Mesenchymal stem cell (in vitro differentiated cells and primary cell): ENCODE data around the gene NOX3. TPM values are rescaled to one million over a fixed set of nuclear protein-coding genes. Genes with fewer than 3 reads are reported as not detected.

Experiments used
- DNase-seq: peaks from one replicate; pipeline ENCODE4 v3.0.0-alpha.2; 2013
- H2AFZ ChIP-seq: one replicate; pipeline ENCODE4 v1.6.1; 2013; ENCODE audit warnings: low read depth, mild to moderate bottlenecking, control low read depth, inconsistent platforms, low read length, moderate library complexity
- H2AK5ac ChIP-seq: 2 replicates; pipeline ENCODE4 v1.6.1; 2013; ENCODE audit warnings: low read length, moderate library complexity, mild to moderate bottlenecking, inconsistent platforms; ENCODE audit not compliant: severe bottlenecking
- H2BK120ac ChIP-seq: one replicate; pipeline ENCODE4 v1.6.1; 2013; ENCODE audit warnings: low read depth, mild to moderate bottlenecking, inconsistent platforms, low read length, moderate library complexity
- H2BK12ac ChIP-seq, 2 experiments: one replicate each; pipeline ENCODE4 v1.6.1; 2013; ENCODE audit warnings: inconsistent platforms in 2 of 2, low read length in 2 of 2, mild to moderate bottlenecking in 2 of 2, moderate library complexity in 2 of 2, control low read depth in 1 of 2
- H2BK15ac ChIP-seq: one replicate; pipeline ENCODE4 v1.6.1; 2013; ENCODE audit warnings: mild to moderate bottlenecking, low read depth, inconsistent platforms; ENCODE audit not compliant: poor library complexity, severe bottlenecking
- H2BK5ac ChIP-seq: 2 replicates; pipeline ENCODE4 v1.6.1; 2013; ENCODE audit warnings: low read depth, mild to moderate bottlenecking, low read length, control low read depth, inconsistent platforms; ENCODE audit not compliant: poor library complexity, severe bottlenecking
- H3K14ac ChIP-seq, 2 experiments: one replicate each; pipeline ENCODE4 v1.6.1; 2013; ENCODE audit warnings: inconsistent platforms in 2 of 2, low read length in 2 of 2, control low read depth in 1 of 2, mild to moderate bottlenecking in 1 of 2, moderate library complexity in 1 of 2
- H3K18ac ChIP-seq, 2 experiments: one replicate each; pipeline ENCODE4 v1.6.1; 2013; ENCODE audit warnings: inconsistent platforms in 2 of 2, low read length in 2 of 2, control low read depth in 1 of 2, low read depth in 1 of 2, mild to moderate bottlenecking in 1 of 2
- H3K23ac ChIP-seq, 2 experiments: one replicate each; pipeline ENCODE4 v1.6.1; 2013; ENCODE audit warnings: inconsistent platforms in 2 of 2, low read length in 2 of 2, mild to moderate bottlenecking in 2 of 2, moderate library complexity in 2 of 2, control low read depth in 1 of 2
- H3K27ac ChIP-seq: 2 replicates; pipeline ENCODE4 v1.5.1; 2013; ENCODE audit warnings: mild to moderate bottlenecking, moderate library complexity, low read length, control low read depth, inconsistent platforms; ENCODE audit not compliant: poor library complexity, severe bottlenecking
- H3K27me3 ChIP-seq, 2 experiments: 2 replicates each; pipeline versions ENCODE4 v1.6.1 to v1.7.0; 2013; ENCODE audit warnings: low read length in 2 of 2, mild to moderate bottlenecking in 2 of 2, moderate library complexity in 2 of 2, control low read depth in 1 of 2, inconsistent platforms in 1 of 2; ENCODE audit not compliant: control insufficient read depth in 1 of 2, insufficient read depth in 1 of 2
- H3K36me3 ChIP-seq, 2 experiments: 2 replicates each; pipeline versions ENCODE4 v1.6.1 to v1.7.0; 2013; ENCODE audit warnings: low read length in 2 of 2, control low read depth in 1 of 2, inconsistent platforms in 1 of 2, low read depth in 1 of 2, mild to moderate bottlenecking in 1 of 2; ENCODE audit not compliant: insufficient read depth in 2 of 2, control insufficient read depth in 1 of 2
- H3K4ac ChIP-seq, 2 experiments: one replicate each; pipeline ENCODE4 v1.6.1; 2013; ENCODE audit warnings: inconsistent platforms in 2 of 2, low read length in 2 of 2, mild to moderate bottlenecking in 2 of 2, moderate library complexity in 2 of 2, control low read depth in 1 of 2, low read depth in 1 of 2
- H3K4me1 ChIP-seq: 2 replicates; pipeline ENCODE4 v1.6.1; 2013; ENCODE audit warnings: low read depth, low read length, control low read depth; ENCODE audit not compliant: control insufficient read depth, insufficient read depth
- H3K4me2 ChIP-seq: 2 replicates; pipeline ENCODE4 v1.6.1; 2013; ENCODE audit warnings: low read length, mild to moderate bottlenecking, inconsistent platforms; ENCODE audit not compliant: poor library complexity, severe bottlenecking
- H3K4me3 ChIP-seq, 2 experiments: 2 replicates each; pipeline versions ENCODE4 v1.5.1 to v1.7.0; 2013; ENCODE audit warnings: low read length in 2 of 2, mild to moderate bottlenecking in 2 of 2, control low read depth in 1 of 2, low read depth in 1 of 2; ENCODE audit not compliant: insufficient read depth in 1 of 2
- H3K79me1 ChIP-seq: replicated peaks from 2 replicates; pipeline ENCODE4 v1.6.1; 2013; ENCODE audit warnings: mild to moderate bottlenecking, control low read depth, low read length, inconsistent platforms; ENCODE audit not compliant: poor library complexity, severe bottlenecking
- H3K9ac ChIP-seq: 2 replicates; pipeline ENCODE4 v1.7.0; 2013; ENCODE audit warnings: mild to moderate bottlenecking, low read length, moderate library complexity
- H3K9me3 ChIP-seq: 2 replicates; pipeline ENCODE4 v1.7.0; 2013; ENCODE audit warnings: mild to moderate bottlenecking, low read length; ENCODE audit not compliant: control insufficient read depth
- H4K8ac ChIP-seq: one replicate; pipeline ENCODE4 v1.6.1; 2013; ENCODE audit warnings: inconsistent platforms, mild to moderate bottlenecking, low read length, moderate library complexity
- H4K91ac ChIP-seq: one replicate; pipeline ENCODE4 v1.6.1; 2013; ENCODE audit warnings: mild to moderate bottlenecking, low read length, inconsistent platforms
- WGBS: methylation state at CpG from one replicate; pipeline ENCODE4 v1.1.7; 2013; ENCODE audit warnings: mixed read lengths; 5-methylcytosine and 5-hydroxymethylcytosine counted together
- polyA plus RNA-seq, 2 experiments: library from polyadenylated mRNA; stranded (reverse); fragments of 200-250 nt; gene quantifications; one replicate each; pipeline ENCODE4 v1.2.3, GENCODE V29; 2013

Gene NOX3
- polyA plus RNA-seq (2013, experiment 1 of 2), result not detected
- not detected for polyA plus RNA-seq (2013, experiment 2 of 2)

- Histone ChIP-seq H3K27ac (no peak within 1 kb of the TSS), H3K4ac (no peak within 1 kb of the TSS), H3K27me3 (no peaks in the 10 kb centered on the region), H4K91ac (no peak within 1 kb of the TSS), H3K23ac (no peak within 1 kb of the TSS), H2BK15ac (peak within 1 kb of the TSS; percentile 52), H3K79me1 (no peaks in the 10 kb centered on the region), H2BK5ac (no peak within 1 kb of the TSS), H2BK12ac (no peak within 1 kb of the TSS), H3K9me3 (no peaks in the 10 kb centered on the region), H2BK120ac (no peak within 1 kb of the TSS), H2AK5ac (no peak within 1 kb of the TSS), H3K4me3 (no peak within 1 kb of the TSS), H3K9ac (no peak within 1 kb of the TSS), H2AFZ (no peak within 1 kb of the TSS), H4K8ac (no peak within 1 kb of the TSS), H3K4me2 (no peak within 1 kb of the TSS), H3K14ac (no peak within 1 kb of the TSS), H3K4me1 (no peaks in the 10 kb centered on the region), H3K36me3 (no peaks in the 10 kb centered on the region), H3K18ac (no peak within 1 kb of the TSS)
- 78% methylated on average over 3 of the region's 5 CpGs for WGBS
- DNase-seq, result no peak
These were observed at the start of gene NOX3 for GRCh38 chr6:155455766-155456165. Gene NOX3, minus strand, starts transcription at chr6:155455839. Its CDS starts 39 bp downstream, at chr6:155455800.

- Histone ChIP-seq H2BK120ac (no peak overlapping the region), H3K36me3 (no peaks in the 10 kb centered on the region), H2AFZ (no peak overlapping the region), H2BK12ac (peak overlapping the region in 1 of 2 experiments; percentile 45), H2BK5ac (no peak overlapping the region), H2BK15ac (no peak overlapping the region), H3K14ac (no peak overlapping the region), H4K8ac (peak overlapping the region; percentile 69), H4K91ac (no peak overlapping the region), H3K9me3 (peaks cover 4% of the 10 kb centered on the region), H3K18ac (peak overlapping the region in 1 of 2 experiments; percentile 37), H3K23ac (no peak overlapping the region), H3K27me3 (no peaks in the 10 kb centered on the region), H3K4ac (no peak overlapping the region), H3K27ac (no peak overlapping the region), H3K9ac (no peak overlapping the region), H3K4me2 (no peak overlapping the region), H3K4me1 (no peaks in the 10 kb centered on the region), H3K79me1 (no peaks in the 10 kb centered on the region), H3K4me3 (no peak overlapping the region), H2AK5ac (no peak overlapping the region)
- WGBS, result 94% methylated on average over 3 of the region's 5 CpGs
- DNase-seq, result no peak
These were observed 49.4 kb upstream of the NOX3 start for GRCh38 chr6:155504848-155505607.

GRCh38 chr6:155502393-155502792 lies 46.8 kb upstream of the NOX3 start:
- Histone ChIP-seq H2AFZ (no peak overlapping the region), H3K27me3 (no peaks in the 10 kb centered on the region)
- no CpG with 5 or more reads among the region's 1 CpG for WGBS

GRCh38 chr6:155499574-155499973 lies 43.9 kb upstream of the NOX3 start:
- Histone ChIP-seq H3K9ac (no peak overlapping the region), H3K4me2 (no peak overlapping the region), H3K27ac (no peak overlapping the region), H3K27me3 (no peaks in the 10 kb centered on the region), H4K91ac (no peak overlapping the region), H3K18ac (peak overlapping the region in 1 of 2 experiments; percentile 56), H2BK120ac (no peak overlapping the region), H2BK12ac (no peak overlapping the region), H3K79me1 (no peaks in the 10 kb centered on the region), H3K4me1 (no peaks in the 10 kb centered on the region), H3K14ac (no peak overlapping the region), H3K9me3 (peaks cover 4% of the 10 kb centered on the region), H2AFZ (no peak overlapping the region), H3K4ac (peak overlapping the region in 1 of 2 experiments; percentile 61), H3K23ac (no peak overlapping the region), H2BK15ac (no peak overlapping the region), H2AK5ac (no peak overlapping the region), H3K4me3 (no peak overlapping the region), H3K36me3 (no peaks in the 10 kb centered on the region), H2BK5ac (no peak overlapping the region), H4K8ac (no peak overlapping the region)
- 95% methylated on average over 4 of the region's 4 CpGs for WGBS
- DNase-seq, result no peak

More at GRCh38 chr6:155502393-155502792, 46.8 kb upstream of the NOX3 start:
- Histone ChIP-seq H3K4ac (no peak overlapping the region), H3K14ac (no peak overlapping the region), H3K4me3 (no peak overlapping the region), H4K8ac (no peak overlapping the region), H2BK12ac (no peak overlapping the region), H3K79me1 (no peaks in the 10 kb centered on the region), H2BK15ac (no peak overlapping the region), H2BK5ac (no peak overlapping the region), H2AK5ac (no peak overlapping the region), H3K27ac (no peak overlapping the region), H3K9me3 (peaks cover 4% of the 10 kb centered on the region), H3K9ac (no peak overlapping the region), H3K4me2 (no peak overlapping the region), H3K23ac (no peak overlapping the region), H3K4me1 (no peaks in the 10 kb centered on the region), H3K18ac (no peak overlapping the region), H2BK120ac (no peak overlapping the region), H4K91ac (no peak overlapping the region), H3K36me3 (no peaks in the 10 kb centered on the region)
- DNase-seq, result no peak
